Subcutaneous adipose tissue (tissue), 4 donors: ENCODE results near the gene CPOX. TPM values are rescaled to one million over a fixed set of nuclear protein-coding genes. Genes with fewer than 3 reads are reported as not detected.

ENCODE experiments used
- CTCF ChIP-seq: fragments of 450-650 bp; IDR thresholded peaks from one replicate; pipeline ENCODE4 v1.5.1; 2016; ENCODE audit warnings: low read depth, mild to moderate bottlenecking, control low read depth, antibody characterized with exemption, moderate library complexity
- total RNA-seq, 4 donors: library from RNA; depleted of rRNA; stranded (reverse); fragments of >200 nt; gene quantifications; one replicate each; pipeline ENCODE4 v1.1.0, GENCODE V29; 2016

Gene CPOX
- total RNA-seq, 4 donors from 2014 or later, result 10.8 to 33.2 (median 16.2) TPM

DNA sequence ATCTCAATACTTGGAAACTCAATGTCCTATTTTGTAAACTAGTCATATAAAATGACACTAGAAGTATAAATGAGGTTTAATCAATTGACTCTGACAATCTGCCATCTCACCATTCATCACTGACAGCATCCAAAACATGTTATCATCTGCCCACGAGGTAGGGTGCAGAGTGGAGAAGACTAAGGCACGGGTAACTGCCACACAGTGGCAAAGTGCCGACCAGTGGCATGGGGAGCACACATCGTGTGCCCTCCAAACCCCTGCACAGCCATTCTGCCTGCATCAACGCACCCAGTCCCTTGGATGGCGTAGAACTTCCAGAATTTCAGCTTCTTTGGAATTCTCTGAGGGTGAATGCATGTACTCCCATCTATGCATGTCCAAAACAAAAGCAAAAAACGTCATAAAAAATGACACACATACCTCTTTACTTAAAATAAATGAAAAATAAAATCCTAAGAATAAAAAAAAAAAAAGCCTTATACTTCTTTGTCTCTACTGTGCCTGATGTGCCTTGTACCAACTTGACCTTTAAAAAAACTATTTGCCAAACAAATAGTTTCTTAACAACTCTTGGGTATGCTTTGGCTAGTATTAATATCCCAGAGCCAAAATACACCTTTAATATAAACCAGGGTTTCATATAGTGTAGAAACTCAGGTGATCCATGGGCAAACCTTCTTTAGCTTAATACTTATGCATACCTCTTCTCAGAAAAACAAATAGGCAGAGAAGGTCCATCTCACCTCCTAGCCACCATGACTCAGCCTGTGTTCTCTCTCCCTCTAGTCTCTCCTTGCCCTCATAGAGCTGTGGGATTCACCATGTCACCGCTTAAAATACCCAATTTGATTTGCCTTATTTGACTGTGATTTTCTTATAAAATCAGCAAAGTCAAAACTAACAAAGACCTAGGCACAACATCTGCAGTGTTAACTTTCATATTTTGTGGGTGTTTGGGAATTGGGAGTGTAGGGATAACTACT lies 12.7 kb downstream of the CPOX start:
- no peak for TF ChIP-seq CTCF

- TF ChIP-seq CTCF, result no peak
Observed at GRCh38 chr3:98577178-98577895, 16.1 kb downstream of the CPOX start.

DNA sequence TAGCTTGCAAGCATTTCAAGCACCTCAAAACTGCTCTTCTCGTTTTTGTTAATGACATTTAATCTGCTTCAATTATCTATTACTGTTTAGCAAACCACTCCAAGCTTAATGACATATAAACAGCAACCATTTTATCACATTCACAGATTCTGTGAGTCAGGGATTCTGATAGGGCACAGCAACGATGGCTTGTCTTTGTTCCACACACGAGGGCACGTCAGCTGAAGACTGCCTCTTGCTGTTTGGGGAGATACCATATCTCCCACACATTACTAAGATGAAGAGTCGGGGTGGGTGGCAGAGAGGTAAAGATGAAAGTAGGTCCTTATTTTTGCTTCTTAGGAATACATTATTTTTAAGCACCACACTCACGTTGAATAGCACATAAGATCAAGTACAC lies 19.3 kb downstream of the CPOX start:
- TF ChIP-seq CTCF, result no peak

- TF ChIP-seq CTCF, result no peak
Observed at GRCh38 chr3:98573181-98573728, 20.2 kb downstream of the CPOX start.

DNA sequence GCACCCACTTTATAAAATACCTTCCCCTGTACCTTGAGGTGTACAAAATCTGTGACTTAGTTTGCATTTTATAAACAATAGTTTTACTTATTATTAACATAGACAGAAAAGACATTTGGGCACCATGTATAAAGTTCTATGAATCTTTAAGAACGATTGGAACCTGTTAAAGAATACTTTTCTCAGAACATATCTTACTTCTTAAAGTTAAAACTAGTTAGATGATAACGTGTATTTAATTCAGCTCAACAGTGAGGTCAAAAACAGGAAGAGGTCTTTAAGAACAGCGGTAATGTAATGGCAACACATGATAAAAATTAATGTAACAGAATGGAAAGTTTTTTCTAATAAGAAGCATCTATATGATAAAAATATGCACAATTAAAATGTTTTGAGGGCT lies 25.0 kb downstream of the CPOX start:
- no peak for TF ChIP-seq CTCF

- TF ChIP-seq CTCF, result no peak
Observed at GRCh38 chr3:98567666-98568270, 25.6 kb downstream of the CPOX start.
